Neural progenitor cell (in vitro differentiated cells): Measurements from ENCODE around the gene EXOSC7. TPM values are rescaled to one million over a fixed set of nuclear protein-coding genes. Genes with fewer than 3 reads are reported as not detected.

Source experiments
- DNase-seq: peaks from one replicate; pipeline ENCODE4 v3.0.0-alpha.2; 2016; ENCODE audit warnings: low spot score
- H2AFZ ChIP-seq: fragments of 200-600 bp; sonication (generic); replicated peaks from 2 replicates; pipeline ENCODE4 v1.6.1; 2016; ENCODE audit warnings: antibody characterized with exemption
- H3F3A ChIP-seq: fragments of 200-600 bp; sonication (generic); 2 replicates; pipeline ENCODE4 v1.6.1; 2016; ENCODE audit warnings: antibody characterized with exemption, low read depth
- H3K27ac ChIP-seq: fragments of 200-600 bp; sonication (generic); 2 replicates; pipeline ENCODE4 v1.5.1; 2016; ENCODE audit warnings: mild to moderate bottlenecking
- H3K27me3 ChIP-seq: fragments of 200-600 bp; sonication (generic); 2 replicates; pipeline ENCODE4 v1.6.1; 2016; ENCODE audit warnings: mild to moderate bottlenecking, moderate library complexity
- H3K36me3 ChIP-seq: fragments of 200-600 bp; sonication (generic); 2 replicates; pipeline ENCODE4 v1.5.1; 2016
- H3K4me1 ChIP-seq: fragments of 200-600 bp; sonication (generic); 2 replicates; pipeline ENCODE4 v1.6.1; 2016; ENCODE audit warnings: mixed run types
- H3K4me2 ChIP-seq: fragments of 200-600 bp; sonication (generic); 2 replicates; pipeline ENCODE4 v1.6.1; 2016
- H3K4me3 ChIP-seq: fragments of 200-600 bp; sonication (generic); 2 replicates; pipeline ENCODE4 v1.5.1; 2016
- H3K79me2 ChIP-seq: fragments of 200-600 bp; sonication (generic); 2 replicates; pipeline ENCODE4 v1.6.1; 2016; ENCODE audit warnings: low read depth
- H3K9ac ChIP-seq: fragments of 200-600 bp; sonication (generic); 2 replicates; pipeline ENCODE4 v1.6.1; 2016
- H3K9me3 ChIP-seq: fragments of 200-600 bp; sonication (generic); 2 replicates; pipeline ENCODE4 v1.5.1; 2016; ENCODE audit warnings: low read depth
- H4K20me1 ChIP-seq: fragments of 200-600 bp; sonication (generic); 2 replicates; pipeline ENCODE4 v1.6.1; 2016; ENCODE audit warnings: low read depth
- H3K27ac Mint-ChIP-seq: 3 replicates; pipeline ENCODE4 v1.8.0; 2021; ENCODE audit warnings: mixed read lengths
- H3K27me3 Mint-ChIP-seq: 2 replicates; pipeline ENCODE4 v1.8.0; 2022; ENCODE audit warnings: low read depth, mild to moderate bottlenecking, inconsistent platforms, moderate library complexity, mixed read lengths; ENCODE audit not compliant: insufficient read depth
- H3K36me3 Mint-ChIP-seq: 3 replicates; pipeline ENCODE4 v1.8.0; 2021; ENCODE audit warnings: mixed read lengths
- H3K4me1 Mint-ChIP-seq: 3 replicates; pipeline ENCODE4 v1.8.0; 2021; ENCODE audit warnings: mixed read lengths
- H3K4me3 Mint-ChIP-seq: 3 replicates; pipeline ENCODE4 v1.8.0; 2021; ENCODE audit warnings: mild to moderate bottlenecking, moderate library complexity, mixed read lengths
- H3K9me3 Mint-ChIP-seq: 3 replicates; pipeline ENCODE4 v1.8.0; 2020; ENCODE audit warnings: mixed read lengths
- CTCF ChIP-seq: fragments of 200-600 bp; sonication (generic); IDR thresholded peaks from 2 replicates; pipeline ENCODE4 v1.5.1; 2017; ENCODE audit warnings: antibody characterized with exemption, mild to moderate bottlenecking
- EZH2 ChIP-seq: fragments of 200-600 bp; sonication (generic); IDR thresholded peaks from 2 replicates; pipeline ENCODE4 v1.6.1; 2017; ENCODE audit warnings: antibody characterized with exemption, mild to moderate bottlenecking, moderate library complexity
- EZH2phosphoT487 ChIP-seq: fragments of 200-600 bp; sonication (generic); IDR thresholded peaks from 2 replicates; pipeline ENCODE4 v1.6.1; 2017; ENCODE audit warnings: antibody characterized with exemption
- total RNA-seq: library from RNA; depleted of rRNA; stranded (reverse); fragments of >200 nt; gene quantifications from 2 replicates; pipeline ENCODE4 v1.2.3, GENCODE V29; 2015; ENCODE audit warnings: low replicate concordance

Gene EXOSC7
- total RNA-seq, 1 donor from 2014 or later: 88.7 TPM

- no peaks in the 10 kb centered on the region for H3K9me3 ChIP-seq
- H3K4me3 ChIP-seq: no peak overlapping the region
- Mint-ChIP-seq H3K4me1 (peaks cover 9% of the 10 kb centered on the region), H3K4me3 (no peak overlapping the region), H3K9me3 (no peaks in the 10 kb centered on the region), H3K36me3 (no peaks in the 10 kb centered on the region), H3K27ac (no peak overlapping the region), H3K27me3 (peaks cover 13% of the 10 kb centered on the region)
- no peak overlapping the region for H2AFZ ChIP-seq
- peaks cover 4% of the 10 kb centered on the region for H3F3A ChIP-seq
- no peaks in the 10 kb centered on the region for H3K36me3 ChIP-seq
- H3K27me3 ChIP-seq: peaks cover 4% of the 10 kb centered on the region
- H3K79me2 ChIP-seq: no peaks in the 10 kb centered on the region
- no peak overlapping the region for H3K4me2 ChIP-seq
- no peaks in the 10 kb centered on the region for H3K4me1 ChIP-seq
- no peaks in the 10 kb centered on the region for H4K20me1 ChIP-seq
- no peak overlapping the region for H3K27ac ChIP-seq
- no peak overlapping the region for H3K9ac ChIP-seq
- TF ChIP-seq EZH2phosphoT487: no peak
- TF ChIP-seq EZH2: no peak
- no peak for TF ChIP-seq CTCF
- no peak for DNase-seq
Measured at GRCh38 chr3:45042162-45042561, 66.1 kb downstream of the EXOSC7 start.

- Mint-ChIP-seq H3K36me3 (no peaks in the 10 kb centered on the region), H3K9me3 (no peaks in the 10 kb centered on the region), H3K4me3 (no peak overlapping the region), H3K4me1 (peaks cover 9% of the 10 kb centered on the region), H3K27ac (no peak overlapping the region), H3K27me3 (peaks cover 4% of the 10 kb centered on the region)
- Histone ChIP-seq H3K4me3 (no peak overlapping the region), H2AFZ (no peak overlapping the region), H3K36me3 (no peaks in the 10 kb centered on the region), H3K9ac (no peak overlapping the region), H4K20me1 (no peaks in the 10 kb centered on the region), H3K27ac (peak overlapping the region; percentile 9), H3K79me2 (no peaks in the 10 kb centered on the region), H3K27me3 (no peaks in the 10 kb centered on the region), H3K9me3 (no peaks in the 10 kb centered on the region), H3K4me2 (peak overlapping the region; percentile 31), H3F3A (no peaks in the 10 kb centered on the region), H3K4me1 (no peaks in the 10 kb centered on the region)
- peak; percentile 25 for DNase-seq
- no peak for TF ChIP-seq EZH2
- no peak for TF ChIP-seq CTCF
- TF ChIP-seq EZH2phosphoT487: no peak
Measured at GRCh38 chr3:45043728-45044299, 67.8 kb downstream of the EXOSC7 start.

GRCh38 chr3:45048244-45048643 lies 72.2 kb downstream of the EXOSC7 start:
- Histone ChIP-seq H3K36me3 (no peaks in the 10 kb centered on the region), H3K4me3 (no peak overlapping the region), H3K9me3 (no peaks in the 10 kb centered on the region), H3K9ac (no peak overlapping the region), H3K4me1 (no peaks in the 10 kb centered on the region), H3K27me3 (peaks cover 13% of the 10 kb centered on the region), H3K79me2 (no peaks in the 10 kb centered on the region), H2AFZ (no peak overlapping the region), H4K20me1 (no peaks in the 10 kb centered on the region), H3F3A (no peaks in the 10 kb centered on the region), H3K4me2 (no peak overlapping the region), H3K27ac (no peak overlapping the region)
- no peak for DNase-seq
- Mint-ChIP-seq H3K4me3 (no peak overlapping the region), H3K4me1 (peaks cover 9% of the 10 kb centered on the region), H3K9me3 (no peaks in the 10 kb centered on the region), H3K27me3 (peaks cover 4% of the 10 kb centered on the region), H3K27ac (no peak overlapping the region), H3K36me3 (no peaks in the 10 kb centered on the region)
- no peak for TF ChIP-seq EZH2
- TF ChIP-seq CTCF: no peak
- TF ChIP-seq EZH2phosphoT487: no peak
